ENCODE measurements around the gene ILRUN.
"Not testable (repeated sequence)": the region's sequence is repeated elsewhere in the genome, so short reads cannot be mapped to it uniquely, and the experiment has no call there.

Gene ILRUN

GRCh38 chr6:34697904-34698559 is 1.5 kb upstream of the ILRUN start:
- DNase-seq (ENCODE audit: extremely low read depth in 1 of 2, low read depth in 1 of 2), result no peak

GRCh38 chr6:34697544-34697836 is 923 bp upstream of the ILRUN start:
- no peak for DNase-seq (ENCODE audit: extremely low read depth in 1 of 2, low read depth in 1 of 2)

- DNase-seq (ENCODE audit: extremely low read depth in 1 of 2, low read depth in 1 of 2), result no peak
Observed at GRCh38 chr6:34696189-34696738, 303 bp downstream of the ILRUN start.

- no peak for DNase-seq (ENCODE audit: extremely low read depth in 1 of 2, low read depth in 1 of 2)
Observed at GRCh38 chr6:34695729-34696188, 808 bp downstream of the ILRUN start.

GRCh38 chr6:34692280-34692679 is 4.3 kb downstream of the ILRUN start:
- no peak for DNase-seq (ENCODE audit: extremely low read depth in 1 of 2, low read depth in 1 of 2)

GRCh38 chr6:34689742-34690141 is 6.8 kb downstream of the ILRUN start:
- DNase-seq (ENCODE audit: extremely low read depth in 1 of 2, low read depth in 1 of 2), result no peak

GRCh38 chr6:34688956-34689355 is 7.6 kb downstream of the ILRUN start:
- DNase-seq (ENCODE audit: extremely low read depth in 1 of 2, low read depth in 1 of 2), result no peak

- DNase-seq (ENCODE audit: extremely low read depth in 1 of 2, low read depth in 1 of 2), result no peak
Observed at GRCh38 chr6:34684919-34685318, 11.6 kb downstream of the ILRUN start.

GRCh38 chr6:34684364-34684763 is 12.2 kb downstream of the ILRUN start:
- no peak for DNase-seq (ENCODE audit: extremely low read depth in 1 of 2, low read depth in 1 of 2)

GRCh38 chr6:34680802-34681515 is 15.6 kb downstream of the ILRUN start:
- no peak for DNase-seq (ENCODE audit: extremely low read depth in 1 of 2, low read depth in 1 of 2)

- not testable (repeated sequence) for DNase-seq (ENCODE audit: extremely low read depth in 1 of 2, low read depth in 1 of 2)
Observed at GRCh38 chr6:34680313-34680712, 16.3 kb downstream of the ILRUN start.

- DNase-seq (ENCODE audit: extremely low read depth in 1 of 2, low read depth in 1 of 2), result no peak
Observed at GRCh38 chr6:34679552-34680253, 16.9 kb downstream of the ILRUN start.

GRCh38 chr6:34676140-34676539 is 20.4 kb downstream of the ILRUN start:
- no peak for DNase-seq (ENCODE audit: extremely low read depth in 1 of 2, low read depth in 1 of 2)

- not testable (repeated sequence) for DNase-seq (ENCODE audit: extremely low read depth in 1 of 2, low read depth in 1 of 2)
Observed at GRCh38 chr6:34674930-34675329, 21.6 kb downstream of the ILRUN start.

- no peak for DNase-seq (ENCODE audit: extremely low read depth in 1 of 2, low read depth in 1 of 2)
Observed at GRCh38 chr6:34674268-34674639, 22.3 kb downstream of the ILRUN start.

GRCh38 chr6:34673064-34673463 is 23.5 kb downstream of the ILRUN start:
- no peak for DNase-seq (ENCODE audit: extremely low read depth in 1 of 2, low read depth in 1 of 2)

- DNase-seq (ENCODE audit: extremely low read depth in 1 of 2, low read depth in 1 of 2), result no peak
Observed at GRCh38 chr6:34672657-34673043, 23.9 kb downstream of the ILRUN start.

GRCh38 chr6:34671801-34672656 is 24.5 kb downstream of the ILRUN start:
- peak; percentile 44 to 57 for DNase-seq (ENCODE audit: extremely low read depth in 1 of 2, low read depth in 1 of 2)

GRCh38 chr6:34671367-34671766 is 25.2 kb downstream of the ILRUN start:
- no peak for DNase-seq (ENCODE audit: extremely low read depth in 1 of 2, low read depth in 1 of 2)

- not testable (repeated sequence) for DNase-seq (ENCODE audit: extremely low read depth in 1 of 2, low read depth in 1 of 2)
Observed at GRCh38 chr6:34668799-34669198, 27.8 kb downstream of the ILRUN start.

All from stimulated activated CD8-positive, alpha-beta memory T cell treated with anti-CD3 and anti-CD28 coated beads, Interleukin-7, amount 100 ng/mL, for 48 hours (primary cell).